Gastrocnemius medialis (tissue), 4 donors: ENCODE data around the gene TNRC18. TPM values are rescaled to one million over a fixed set of nuclear protein-coding genes. Genes with fewer than 3 reads are reported as not detected.
A peak's percentile ranks its signal among the peaks of the same experiment; 100 is the strongest.
"Not testable (repeated sequence)": the region's sequence is repeated elsewhere in the genome, so short reads cannot be mapped to it uniquely, and the experiment has no call there.

ENCODE experiments used
- ATAC-seq, 2 donors: fragments of 150-250 bp; one replicate each; pipeline ENCODE4 v1.9.1; 2016
- DNase-seq, 2 donors: peaks; one replicate each; pipeline ENCODE4 v3.0.0-alpha.2; 2019
- H3K27ac ChIP-seq, 4 donors: fragments of 200-600 bp; sonication (generic); 1 replicate in 1 of 4; 2 replicates in 3 of 4; pipeline ENCODE4 v1.5.1; 2016 to 2018; ENCODE audit warnings: mild to moderate bottlenecking in 2 of 4, moderate library complexity in 1 of 4
- H3K27me3 ChIP-seq, 3 donors: fragments of 200-600 bp; sonication (generic) in 2 of 3; 1 replicate in 1 of 3; 2 replicates in 2 of 3; pipeline versions ENCODE4 v1.5.1 to v1.6.0; 2016 to 2019; ENCODE audit warnings: mild to moderate bottlenecking in 1 of 3, moderate library complexity in 1 of 3
- H3K36me3 ChIP-seq, 2 donors: fragments of 200-600 bp; sonication (generic) in 1 of 2; one replicate each; pipeline ENCODE4 v1.5.1; 2017 to 2018
- H3K4me1 ChIP-seq, 2 donors: fragments of 200-600 bp; sonication (generic) in 1 of 2; one replicate each; pipeline ENCODE4 v1.5.1; 2016 to 2017; ENCODE audit warnings: mild to moderate bottlenecking in 2 of 2
- H3K4me3 ChIP-seq, 4 donors: fragments of 200-600 bp; sonication (generic) in 3 of 4; 1 replicate in 1 of 4; 2 replicates in 3 of 4; pipeline ENCODE4 v1.5.1; 2016 to 2019; ENCODE audit warnings: mild to moderate bottlenecking in 2 of 4
- H3K9me3 ChIP-seq, 3 donors: fragments of 200-600 bp; sonication (generic) in 2 of 3; 1 replicate in 1 of 3; 2 replicates in 2 of 3; pipeline ENCODE4 v1.5.1; 2016 to 2019
- POLR2A ChIP-seq, 2 donors: fragments of 450-650 bp; IDR thresholded peaks; one replicate each; pipeline ENCODE4 v1.6.1; 2017; ENCODE audit warnings: antibody characterized with exemption in 2 of 2, mild to moderate bottlenecking in 2 of 2, moderate library complexity in 2 of 2
- in situ Hi-C, 4 donors: fragments of 200-750 bp; cut with MboI; loops; one replicate each; pipeline versions ENCODE4 v1.15.0 to v1.8.0; 2017; ENCODE audit warnings: low sequenced_read_pairs in 4 of 4
- intact Hi-C: fragments of 100-400 bp; cut with DNase I; formaldehyde crosslinking; loops from one replicate; pipeline ENCODE4 v1.15.1; 2023; ENCODE audit warnings: low total_unique reads
- total RNA-seq, 4 donors: library from RNA; depleted of rRNA; stranded (reverse); fragments of >200 nt; gene quantifications; one replicate each; pipeline versions ENCODE4 v1.1.0 to v1.2.3, GENCODE V29; 2016
- TF ChIP-seq, protein P1 (sequence below), 5 experiments: fragments of 450-650 bp in 3 of 5; fragments of 200-600 bp in 2 of 5; sonication (generic) in 2 of 5; IDR thresholded peaks in 4 of 5; conservative IDR thresholded peaks in 1 of 5; 1 replicate in 4 of 5; 2 replicates in 1 of 5; pipeline ENCODE4 v1.5.1; 2016 to 2019; ENCODE audit warnings: antibody characterized with exemption in 5 of 5, mild to moderate bottlenecking in 3 of 5, moderate library complexity in 3 of 5

Gene TNRC18
- total RNA-seq, 4 donors from 2014 or later, result 8.7 to 31.2 (median 20.5) TPM

DNA sequence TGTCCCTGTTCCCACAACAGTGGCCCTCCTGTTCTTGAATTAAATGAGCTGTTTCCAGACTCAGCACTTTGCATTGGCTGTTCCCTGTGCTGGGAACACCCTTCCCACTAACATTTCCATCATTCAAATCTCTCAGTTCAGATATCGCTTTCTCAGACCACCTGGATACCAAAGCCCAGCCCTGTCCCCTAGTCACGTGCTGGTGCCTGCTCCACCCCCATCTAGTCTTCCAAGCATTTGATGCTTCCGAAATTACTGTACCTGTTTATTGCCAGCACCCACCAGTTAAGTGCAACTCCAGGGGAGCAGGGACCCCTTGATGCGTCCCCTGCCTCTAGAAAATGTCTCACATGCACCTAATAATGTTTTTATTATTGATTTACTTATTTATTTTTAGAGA, 143.9 kb downstream of the TNRC18 start:
- no peaks in the 10 kb centered on the region for H3K36me3 ChIP-seq
- no peak for DNase-seq

DNA sequence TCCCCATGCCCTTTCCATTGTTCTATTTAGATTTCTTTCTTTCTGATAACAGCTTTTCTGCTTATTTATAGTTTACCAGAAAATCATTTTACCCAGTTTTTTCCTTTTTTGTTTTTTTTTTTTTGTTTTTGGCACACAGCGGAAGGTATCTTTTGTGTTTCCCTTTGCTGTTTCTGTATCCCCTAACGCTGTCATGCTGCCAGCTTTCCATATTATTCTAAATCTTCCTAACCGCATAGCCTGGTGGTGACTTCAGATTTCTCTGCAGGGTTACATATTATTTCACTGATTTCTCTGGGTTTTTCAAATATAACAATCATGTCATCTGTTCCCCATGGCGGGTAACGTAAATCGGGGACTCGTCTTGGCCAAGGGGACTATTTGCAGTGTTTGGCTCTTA, 144.9 kb downstream of the TNRC18 start:
- ATAC-seq, result no peak
- intact Hi-C loops (no loop called here), in situ Hi-C loops (no loop called here)

More for the DNA sequence above, 143.9 kb downstream of the TNRC18 start:
- Histone ChIP-seq H3K4me1 (no peaks in the 10 kb centered on the region), H3K4me3 (no peak overlapping the region), H3K27me3 (peaks cover 0 to 9% (median 6%) of the 10 kb centered on the region in 3 donors), H3K9me3 (no peaks in the 10 kb centered on the region), H3K27ac (no peak overlapping the region)
- in situ Hi-C loops (no loop called here), intact Hi-C loops (no loop called here)
- no peak for ATAC-seq
- TF ChIP-seq POLR2A (IDR thresholded peaks at IDR 0.05), result no peak
- TF ChIP-seq, protein P1, sequence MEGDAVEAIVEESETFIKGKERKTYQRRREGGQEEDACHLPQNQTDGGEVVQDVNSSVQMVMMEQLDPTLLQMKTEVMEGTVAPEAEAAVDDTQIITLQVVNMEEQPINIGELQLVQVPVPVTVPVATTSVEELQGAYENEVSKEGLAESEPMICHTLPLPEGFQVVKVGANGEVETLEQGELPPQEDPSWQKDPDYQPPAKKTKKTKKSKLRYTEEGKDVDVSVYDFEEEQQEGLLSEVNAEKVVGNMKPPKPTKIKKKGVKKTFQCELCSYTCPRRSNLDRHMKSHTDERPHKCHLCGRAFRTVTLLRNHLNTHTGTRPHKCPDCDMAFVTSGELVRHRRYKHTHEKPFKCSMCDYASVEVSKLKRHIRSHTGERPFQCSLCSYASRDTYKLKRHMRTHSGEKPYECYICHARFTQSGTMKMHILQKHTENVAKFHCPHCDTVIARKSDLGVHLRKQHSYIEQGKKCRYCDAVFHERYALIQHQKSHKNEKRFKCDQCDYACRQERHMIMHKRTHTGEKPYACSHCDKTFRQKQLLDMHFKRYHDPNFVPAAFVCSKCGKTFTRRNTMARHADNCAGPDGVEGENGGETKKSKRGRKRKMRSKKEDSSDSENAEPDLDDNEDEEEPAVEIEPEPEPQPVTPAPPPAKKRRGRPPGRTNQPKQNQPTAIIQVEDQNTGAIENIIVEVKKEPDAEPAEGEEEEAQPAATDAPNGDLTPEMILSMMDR (IDR thresholded peaks at IDR 0.05 in 4 of 5, conservative IDR thresholded peaks at IDR 0.05 in 1 of 5), result no peak

GRCh38 chr7:5276611-5277010, 147.0 kb downstream of the TNRC18 start:
- H3K4me3 ChIP-seq, result no peak overlapping the region
- ATAC-seq (no peak), DNase-seq (no peak)
- peaks cover 0 to 6% (median 0%) of the 10 kb centered on the region in 3 donors for H3K27me3 ChIP-seq
- H3K27ac ChIP-seq, result no peak overlapping the region
- no peaks in the 10 kb centered on the region for H3K36me3 ChIP-seq
- in situ Hi-C loops (no loop called here), intact Hi-C loops (no loop called here)
- TF ChIP-seq POLR2A (IDR thresholded peaks at IDR 0.05), result no peak
- TF ChIP-seq, protein P1 (IDR thresholded peaks at IDR 0.05 in 4 of 5, conservative IDR thresholded peaks at IDR 0.05 in 1 of 5), result no peak
- no peaks in the 10 kb centered on the region for H3K9me3 ChIP-seq
- H3K4me1 ChIP-seq, result peaks cover 0 to 8% of the 10 kb centered on the region in 2 donors

More for the DNA sequence above, 144.9 kb downstream of the TNRC18 start:
- Histone ChIP-seq H3K36me3 (no peaks in the 10 kb centered on the region), H3K9me3 (no peaks in the 10 kb centered on the region), H3K4me3 (no peak overlapping the region), H3K4me1 (peaks cover 0 to 8% of the 10 kb centered on the region in 2 donors), H3K27me3 (peaks cover 0 to 12% (median 6%) of the 10 kb centered on the region in 3 donors), H3K27ac (no peak overlapping the region)
- TF ChIP-seq POLR2A (IDR thresholded peaks at IDR 0.05), result no peak
- TF ChIP-seq, protein P1 (IDR thresholded peaks at IDR 0.05 in 4 of 5, conservative IDR thresholded peaks at IDR 0.05 in 1 of 5), result no peak
- DNase-seq, result no peak

DNA sequence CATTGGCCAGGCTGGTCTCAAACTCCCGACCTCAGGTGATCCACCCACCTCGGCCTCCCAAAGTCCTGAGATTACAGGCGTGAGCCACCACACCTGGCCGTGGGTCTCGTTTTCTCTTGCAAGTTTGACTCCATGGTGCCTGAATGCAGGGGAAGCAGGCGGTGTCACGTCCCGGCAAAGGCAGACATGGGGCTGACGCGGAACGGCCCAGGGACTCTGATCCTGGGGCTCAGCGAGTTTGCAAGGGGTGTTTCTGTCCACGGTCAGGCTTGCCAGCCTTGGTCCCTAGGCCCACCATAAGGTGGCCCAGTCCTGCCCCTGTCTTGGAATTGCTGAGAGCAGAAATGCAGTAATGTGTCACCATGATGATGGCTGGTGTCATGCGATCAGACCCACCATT, 147.5 kb downstream of the TNRC18 start:
- ATAC-seq, H3K9me3 ChIP-seq, H3K4me3 ChIP-seq, H3K4me1 ChIP-seq, intact Hi-C loops, in situ Hi-C loops, H3K27me3 ChIP-seq, H3K27ac ChIP-seq, DNase-seq, H3K36me3 ChIP-seq: not testable (repeated sequence)

- peak in 1 of 2 donors; percentile 24 for DNase-seq
- H3K4me1 ChIP-seq, H3K27ac ChIP-seq, in situ Hi-C loops, H3K9me3 ChIP-seq, H3K27me3 ChIP-seq, H3K4me3 ChIP-seq, H3K36me3 ChIP-seq, ATAC-seq, intact Hi-C loops: not testable (repeated sequence)
Measured at GRCh38 chr7:5275510-5275909, 148.1 kb downstream of the TNRC18 start.

DNA sequence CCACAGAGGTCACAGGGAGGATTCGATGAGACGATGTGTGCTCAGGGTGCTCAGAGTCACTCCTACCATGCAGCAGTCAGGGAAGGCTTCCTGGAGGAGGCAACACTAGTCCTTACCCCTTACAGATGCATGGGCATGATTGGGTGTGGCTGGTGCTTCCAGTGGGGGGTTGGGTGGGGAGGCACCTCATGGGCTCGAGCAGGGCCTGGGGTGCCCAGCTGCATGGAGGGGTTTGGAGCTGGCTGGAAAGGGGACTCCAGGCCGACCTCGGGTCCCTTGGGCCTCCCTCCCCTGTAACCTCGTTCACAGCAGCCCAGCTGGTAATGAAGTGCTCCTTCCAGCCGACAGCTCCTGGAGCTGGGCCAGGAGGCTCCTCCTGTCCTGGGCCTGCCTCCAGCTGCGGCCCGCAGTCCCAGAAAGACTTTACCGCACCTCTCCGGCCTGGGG, 148.6 kb downstream of the TNRC18 start:
- H3K27ac ChIP-seq, intact Hi-C loops: not testable (repeated sequence)
- DNase-seq, result peak in 1 of 2 donors; percentile 23

More for the DNA sequence above, 148.6 kb downstream of the TNRC18 start:
- H3K4me1 ChIP-seq, in situ Hi-C loops, H3K36me3 ChIP-seq, H3K9me3 ChIP-seq, H3K27me3 ChIP-seq, H3K4me3 ChIP-seq: not testable (repeated sequence)
- ATAC-seq, result peak; percentile 63 to 73
